ENCODE data around the gene AP1M2.
A peak's percentile ranks its signal among the peaks of the same experiment; 100 is the strongest.

AP1M2 gene

DNA sequence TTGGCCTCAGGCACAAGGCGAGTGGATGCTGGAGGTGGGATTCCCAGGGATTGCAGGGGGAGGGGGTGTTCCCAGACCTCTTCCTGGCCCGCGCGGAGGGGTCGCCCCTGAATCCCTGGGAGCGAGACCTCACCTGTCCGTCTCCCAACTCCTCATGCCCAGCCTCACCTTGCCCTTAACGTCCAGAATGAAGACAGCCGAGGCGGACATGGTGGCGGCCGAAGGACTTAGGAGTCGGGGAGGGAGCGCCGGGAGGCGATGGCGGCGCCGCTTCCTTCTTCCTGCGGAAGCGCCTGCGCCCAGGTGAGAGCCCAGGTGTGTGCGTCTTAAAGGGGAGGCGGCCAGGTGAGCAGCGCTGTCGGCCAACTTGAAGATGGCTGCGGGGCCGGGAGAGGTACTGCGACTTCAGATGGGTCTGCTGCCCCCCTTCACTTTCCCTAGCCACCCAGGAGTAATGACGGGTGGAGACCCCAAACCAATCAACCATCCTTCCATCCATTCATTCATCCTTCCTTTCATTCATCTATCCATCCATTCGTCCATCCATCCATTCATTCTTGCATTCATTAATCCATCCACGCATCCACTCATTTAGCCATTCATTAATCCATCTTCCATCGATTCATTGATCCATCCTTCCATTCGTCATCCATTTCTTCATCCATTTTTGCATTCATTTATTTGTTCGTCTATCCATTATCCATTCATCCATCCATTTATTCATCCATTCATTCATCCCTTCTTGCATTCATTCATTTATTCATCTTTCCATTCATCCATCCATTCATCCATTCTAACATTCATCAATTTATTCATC, at the start of gene AP1M2:
Gene AP1M2 (minus strand): TSS at position 291 of the 817 bp plus-strand sequence. CDS start 81 bp downstream, at position 210.
- DNase-seq = no peak

- no peak for DNase-seq
Measured at GRCh38 chr19:10636304-10636972, 49.3 kb upstream of the AP1M2 start.

- DNase-seq = no peak
Measured at GRCh38 chr19:10634963-10635362, 47.9 kb upstream of the AP1M2 start.

- DNase-seq = no peak
Measured at GRCh38 chr19:10634430-10634829, 47.3 kb upstream of the AP1M2 start.

GRCh38 chr19:10631874-10632273, 44.8 kb upstream of the AP1M2 start:
- no peak for DNase-seq

DNA sequence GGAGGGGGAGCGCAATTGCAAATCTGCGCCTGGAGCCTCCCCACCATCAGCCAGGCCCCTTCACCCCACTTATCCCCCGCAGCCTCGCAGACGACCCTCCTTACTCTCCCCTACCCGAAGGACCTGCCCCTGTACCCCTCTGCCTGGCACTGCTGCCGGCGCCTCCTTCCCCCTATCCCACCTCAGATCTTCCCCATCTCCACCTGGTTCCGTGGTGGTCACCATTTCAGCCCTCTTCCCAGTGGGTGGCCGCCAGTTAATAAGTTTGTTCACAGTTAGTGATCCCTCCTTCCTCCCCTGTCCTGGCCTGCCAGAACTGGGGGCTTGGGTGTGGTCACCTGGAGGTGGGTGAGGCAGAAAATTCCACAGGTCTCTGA, 38.6 kb upstream of the AP1M2 start:
- no peak for DNase-seq

DNA sequence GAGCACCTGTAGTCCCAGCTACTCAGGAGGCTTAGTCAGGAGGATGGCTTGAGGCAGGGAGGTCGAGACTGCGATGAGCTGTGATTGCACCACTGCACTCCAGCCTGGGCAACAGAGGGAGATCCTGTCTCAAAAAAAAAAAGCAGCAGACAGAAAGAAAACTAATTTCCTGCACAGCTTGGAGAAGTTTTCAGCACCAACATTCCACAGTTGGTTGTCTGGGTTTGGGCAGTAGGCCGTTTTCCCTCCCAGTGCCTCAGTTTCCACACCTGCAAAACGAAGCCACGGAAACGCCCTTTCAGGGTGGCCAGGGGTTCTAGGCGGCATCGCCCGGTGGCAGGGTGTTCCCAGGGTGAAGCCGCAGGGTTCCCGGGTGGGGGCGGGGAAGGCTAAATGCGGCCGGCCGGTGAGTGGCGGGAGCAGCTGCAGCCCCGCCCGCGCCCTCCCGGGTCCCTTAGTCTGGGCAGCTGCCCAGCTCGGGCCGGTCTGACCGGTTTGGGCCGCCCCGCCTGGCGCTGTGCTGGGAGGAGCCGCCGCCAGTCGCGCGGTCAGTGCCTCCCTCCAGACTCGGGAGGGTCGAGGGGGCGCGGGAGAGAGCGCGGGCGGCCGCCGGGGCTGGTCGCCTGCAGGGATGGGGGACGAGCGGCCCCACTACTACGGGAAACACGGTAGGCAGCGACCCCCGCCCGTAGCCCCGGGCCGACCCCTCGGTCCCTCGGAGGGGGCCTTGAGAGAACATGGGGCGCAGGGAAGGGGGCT, 38.1 kb upstream of the AP1M2 start, which contains the start of gene SLC44A2:
Gene SLC44A2 (plus strand): TSS at position 551 of the 759 bp plus-strand sequence. CDS start 81 bp downstream, at position 632.
- peak; percentile 92 for DNase-seq

DNA sequence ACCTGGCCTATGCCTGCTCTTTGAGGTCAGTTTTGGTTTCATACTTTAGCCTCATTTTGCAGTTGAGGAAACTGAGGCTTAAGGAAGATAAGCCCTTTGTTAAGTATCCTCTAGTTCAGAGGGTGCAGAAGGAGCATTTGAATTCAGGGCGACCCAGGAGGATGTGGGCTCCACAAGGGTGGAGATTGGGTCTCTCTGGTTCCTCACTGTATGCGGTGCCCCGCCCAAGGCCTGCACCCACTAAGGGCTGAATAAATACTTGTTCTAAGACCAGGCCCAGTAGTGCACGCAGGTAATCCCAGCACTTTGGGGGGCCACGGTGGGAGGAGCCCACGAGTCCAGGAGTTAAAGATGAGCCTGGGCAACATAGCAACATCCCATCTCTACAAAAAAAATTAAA, 37.5 kb upstream of the AP1M2 start:
- DNase-seq = no peak

DNA sequence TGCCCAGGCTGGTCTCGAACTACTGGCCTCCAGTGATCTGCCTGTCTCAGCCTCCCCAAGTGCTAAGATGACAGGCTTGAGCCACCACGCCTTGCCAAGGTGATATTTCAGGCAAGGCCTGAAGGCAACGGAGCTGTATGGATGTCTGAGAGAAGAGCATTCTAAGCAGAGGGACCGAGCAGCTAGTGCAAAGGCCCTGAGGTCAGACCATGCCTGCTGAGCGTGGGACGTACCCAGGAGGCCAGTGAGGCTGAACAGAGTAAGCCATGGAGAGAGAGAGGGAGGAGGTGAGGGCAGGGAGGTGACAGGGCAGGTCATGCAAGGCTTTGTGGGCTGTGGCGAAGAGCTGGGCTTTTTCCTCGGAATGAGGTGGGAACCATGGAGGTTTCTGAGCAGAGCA, 34.9 kb upstream of the AP1M2 start:
- DNase-seq = no peak

DNA sequence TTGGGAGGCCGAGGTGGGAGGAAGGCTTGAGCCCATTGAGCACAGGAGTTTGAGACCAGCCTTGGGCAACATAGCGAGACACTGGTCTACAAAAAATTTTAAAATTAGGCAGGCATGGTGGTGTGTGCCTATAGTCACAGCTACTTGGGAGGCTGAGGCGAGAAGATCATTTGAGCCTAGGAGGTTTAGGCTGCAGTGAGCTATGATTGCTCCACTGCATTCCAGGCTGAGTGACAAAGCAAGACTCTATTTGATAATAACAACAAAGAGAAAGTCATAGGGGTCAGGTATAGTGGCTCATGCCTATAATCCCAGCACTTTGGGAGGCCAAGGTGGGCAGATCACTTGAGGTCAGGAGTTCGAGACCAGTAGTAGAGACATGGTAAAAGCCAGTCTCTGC, 33.7 kb upstream of the AP1M2 start:
- no peak for DNase-seq

DNA sequence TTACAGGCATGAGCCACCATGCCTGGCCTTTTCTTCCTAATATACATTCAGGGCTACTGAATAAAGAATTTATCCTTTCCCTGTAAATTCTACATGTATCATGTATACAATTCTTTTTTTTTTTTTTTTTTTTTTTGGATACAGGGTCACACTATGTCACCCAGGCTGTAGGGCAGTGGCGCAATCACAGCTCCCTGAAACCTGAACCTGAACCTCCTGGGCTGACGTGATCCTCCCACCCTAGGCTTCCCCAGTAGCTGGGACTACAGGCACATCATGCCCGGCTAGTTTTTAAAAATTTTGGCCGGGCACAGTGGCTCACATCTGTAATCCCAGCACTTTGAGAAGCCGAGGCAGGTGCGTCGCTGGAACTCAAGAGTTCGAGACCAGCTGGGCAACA, 31.7 kb upstream of the AP1M2 start:
- DNase-seq = no peak

- DNase-seq = no peak
Measured at GRCh38 chr19:10617409-10618121, 30.5 kb upstream of the AP1M2 start.

DNA sequence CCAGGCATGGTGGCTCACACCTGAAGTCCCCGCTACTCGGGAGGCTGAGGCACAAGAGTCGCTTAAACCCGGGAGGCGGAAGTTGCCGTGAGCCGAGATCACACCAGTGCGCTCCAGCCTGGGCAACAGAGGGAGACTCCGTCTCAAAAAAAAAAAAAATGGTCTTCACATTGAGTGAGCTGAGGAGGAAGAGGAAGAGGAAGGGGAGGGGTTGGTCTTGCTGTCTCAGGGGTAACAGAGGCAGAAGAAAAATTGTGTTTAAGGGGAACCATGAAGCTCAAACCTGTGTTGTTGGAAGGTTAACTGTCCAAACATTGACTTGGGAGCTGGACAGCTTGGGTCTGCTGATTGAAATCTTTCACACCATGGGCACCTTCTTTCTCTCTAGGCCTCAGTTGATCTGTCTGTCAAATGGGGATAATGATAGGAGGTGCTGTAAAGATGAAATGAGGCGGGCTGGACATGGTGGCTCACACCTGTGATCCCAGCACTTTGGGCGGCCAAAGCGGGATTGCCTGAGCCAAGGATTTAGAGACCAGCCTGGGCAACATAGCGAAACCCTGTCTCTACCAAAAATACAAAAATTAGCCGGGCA, 28.4 kb upstream of the AP1M2 start:
- no peak for DNase-seq

GRCh38 chr19:10612499-10613119, 25.5 kb upstream of the AP1M2 start:
- DNase-seq = peak; percentile 53

GRCh38 chr19:10611907-10612306, 24.8 kb upstream of the AP1M2 start:
- DNase-seq = no peak

- no peak for DNase-seq
Measured at GRCh38 chr19:10604460-10604980, 17.4 kb upstream of the AP1M2 start.

DNA sequence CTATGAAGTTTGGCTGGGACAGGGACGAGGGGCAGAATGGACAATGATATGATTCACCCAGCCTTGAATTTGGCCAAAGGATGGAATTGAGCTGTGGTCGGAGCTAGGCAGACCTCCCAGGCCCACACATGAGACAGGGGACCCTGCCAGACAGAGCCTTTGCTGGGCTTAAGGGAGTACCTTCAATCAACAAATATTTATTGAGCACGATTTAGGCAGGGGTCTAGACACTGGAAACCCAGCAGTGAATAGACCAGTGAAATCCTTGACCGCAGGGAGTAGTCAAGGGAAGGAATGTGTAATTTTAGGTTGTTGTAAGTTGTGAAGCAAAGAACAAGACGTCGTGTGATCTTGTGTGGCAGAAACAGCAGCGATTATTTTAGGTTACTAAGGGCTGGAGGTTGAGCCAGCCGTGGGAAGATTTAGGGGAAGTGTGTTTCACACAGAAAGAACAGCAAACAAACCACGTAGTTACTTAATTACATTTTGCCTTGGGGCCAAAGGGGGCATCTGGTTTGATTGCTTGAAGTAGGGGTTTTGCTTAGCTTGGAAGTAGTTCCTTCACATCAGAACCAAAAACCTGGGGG, 16.9 kb upstream of the AP1M2 start:
- DNase-seq = peak; percentile 64

- peak; percentile 82 for DNase-seq
Measured at GRCh38 chr19:10603084-10603872, 16.2 kb upstream of the AP1M2 start.

GRCh38 chr19:10602330-10603083, 15.4 kb upstream of the AP1M2 start:
- peak; percentile 91 for DNase-seq

DNA sequence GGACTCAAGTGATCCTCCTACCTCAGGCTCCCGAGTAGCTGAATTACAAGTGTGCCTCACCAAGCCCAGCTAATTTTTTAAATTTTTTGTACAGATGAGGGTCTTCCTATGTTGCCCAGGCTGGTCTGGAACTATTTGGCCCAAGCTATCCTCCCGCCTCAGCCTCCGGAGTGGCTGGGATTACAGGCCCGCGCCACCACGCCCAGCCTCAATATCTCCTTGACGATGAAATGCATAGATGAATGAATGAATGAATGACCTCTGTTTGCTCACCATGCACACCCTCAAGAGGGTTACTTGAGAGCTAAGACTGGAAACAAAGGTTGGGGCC, 14.9 kb upstream of the AP1M2 start:
- no peak for DNase-seq
